NCI-H82 treated with DMSO at 0.1 percent for 48 hours (cell line): ENCODE results near the gene PIGP.

Experiments used
- DNase-seq: peaks from one replicate; lab custom pipeline; 2025; ENCODE audit not compliant: unreplicated experiment; lab: John Stamatoyannopoulos, UW

The PIGP gene

DNA sequence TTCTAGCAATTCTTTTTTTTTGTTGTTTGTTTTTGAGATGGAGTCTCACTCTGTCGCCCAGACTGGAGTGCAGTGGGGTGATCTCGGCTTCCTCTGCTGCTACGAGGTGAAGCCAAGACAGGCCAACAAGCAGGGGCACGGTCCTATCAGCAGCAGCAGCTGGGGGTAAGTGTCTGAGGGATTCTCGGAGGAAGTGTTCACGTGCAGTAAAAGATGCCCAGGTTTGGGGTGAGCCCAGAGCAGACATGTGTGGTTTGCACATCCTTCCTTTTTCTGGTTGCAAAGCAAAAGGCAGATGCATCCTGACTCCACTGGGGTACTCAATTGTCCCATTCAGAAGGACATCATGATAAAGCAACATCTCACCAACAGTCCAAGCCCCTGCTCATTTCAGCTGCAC lies 27.7 kb downstream of the PIGP start:
- no peak for DNase-seq

DNA sequence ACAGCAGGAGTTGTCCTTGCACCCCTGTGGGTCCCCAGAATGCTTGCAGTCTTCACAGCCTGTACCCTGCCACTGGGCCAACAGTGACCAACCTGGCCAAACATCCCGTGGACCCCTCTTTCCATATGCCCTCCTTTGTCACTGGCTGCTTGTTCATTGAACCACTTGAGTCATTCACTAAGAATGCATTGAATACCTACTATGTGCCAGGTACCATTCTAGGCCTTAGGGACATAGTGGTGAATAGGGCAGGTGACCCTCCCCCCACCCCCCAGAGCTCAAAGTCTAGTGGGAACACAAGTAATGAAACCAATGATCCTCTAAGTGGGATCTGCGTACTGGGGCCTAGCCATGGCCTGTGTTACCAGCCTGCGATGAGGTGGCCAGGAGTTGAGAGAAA lies 28.2 kb downstream of the PIGP start:
- DNase-seq: no peak

- DNase-seq: no peak
Measured at GRCh38 chr21:37043818-37044217, 29.1 kb downstream of the PIGP start.

GRCh38 chr21:37041706-37042271 lies 31.1 kb downstream of the PIGP start:
- peak; percentile 92 for DNase-seq

DNA sequence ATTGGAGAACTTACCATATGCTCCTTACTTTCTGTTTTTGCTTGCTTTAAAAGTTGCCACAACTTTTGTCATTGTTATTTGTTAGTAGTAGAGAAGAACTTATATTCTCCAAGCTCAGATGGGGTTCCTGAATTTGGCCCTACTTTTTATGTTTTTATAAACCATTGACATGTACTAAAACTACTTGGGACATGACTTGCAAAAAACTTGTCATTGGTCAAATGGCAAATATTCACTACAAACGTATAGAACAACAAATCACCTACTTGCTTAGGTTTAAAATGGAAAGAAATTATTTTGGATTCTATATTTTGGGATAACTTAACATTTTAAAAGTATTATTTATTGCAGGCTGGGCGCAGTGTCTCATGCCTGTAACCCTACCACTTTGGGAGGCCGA lies 32.7 kb downstream of the PIGP start:
- DNase-seq: no peak

DNA sequence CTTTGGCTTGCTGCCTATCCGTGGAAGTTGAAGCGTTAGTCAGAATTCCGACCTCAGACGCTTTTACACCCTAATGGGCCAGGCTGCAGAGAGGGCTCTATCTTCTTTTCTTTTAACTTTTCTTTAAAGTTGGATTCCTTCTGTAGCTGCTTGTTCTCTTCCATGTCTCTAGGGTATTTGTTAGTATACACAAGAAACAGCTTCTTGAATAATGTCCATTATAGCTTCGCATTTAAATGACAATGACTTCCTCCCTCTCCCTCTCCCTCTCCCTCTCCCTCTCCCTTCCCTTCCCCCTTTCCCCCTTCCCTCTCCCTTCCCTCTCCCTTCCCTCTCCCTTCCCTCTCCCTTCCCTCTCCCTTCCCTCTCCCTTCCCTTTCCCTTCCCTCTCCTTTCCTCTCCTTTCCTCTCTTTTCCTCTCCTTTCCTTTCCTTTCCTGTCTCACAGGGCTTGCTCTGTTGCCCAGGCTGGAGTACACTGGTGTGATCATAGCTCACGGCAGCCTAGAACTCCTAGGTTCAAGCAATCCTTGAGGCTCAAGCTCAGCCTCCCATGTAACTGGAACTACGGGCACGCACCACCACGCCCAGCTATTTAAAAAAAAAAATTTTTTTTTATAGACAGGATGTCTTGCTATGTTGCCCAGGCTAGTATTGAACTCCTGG lies 33.3 kb downstream of the PIGP start:
- no peak for DNase-seq

GRCh38 chr21:37036177-37036576 lies 36.7 kb downstream of the PIGP start:
- no peak for DNase-seq

- peak; percentile 15 for DNase-seq
Measured at GRCh38 chr21:37034394-37034793, 38.5 kb downstream of the PIGP start.

- DNase-seq: no peak
Measured at GRCh38 chr21:37032877-37033471, 39.9 kb downstream of the PIGP start.

- DNase-seq: no peak
Measured at GRCh38 chr21:37032293-37032692, 40.6 kb downstream of the PIGP start.

- no peak for DNase-seq
Measured at GRCh38 chr21:37030864-37031263, 42.0 kb downstream of the PIGP start.

- DNase-seq: no peak
Measured at GRCh38 chr21:37028570-37028969, 44.3 kb downstream of the PIGP start.

GRCh38 chr21:37026499-37026898 lies 46.4 kb downstream of the PIGP start:
- DNase-seq: no peak

GRCh38 chr21:37017951-37018679 lies 54.8 kb downstream of the PIGP start:
- DNase-seq: no peak
